MM.1S (cell line): ENCODE data around the gene CACNA1I.

Source experiments
- EZH2 ChIP-seq: fragments of 300-600 bp; sonication (generic); optimal IDR thresholded peaks from 2 replicates; pipeline ENCODE3; 2017; ENCODE audit warnings: low read depth, mild to moderate bottlenecking, antibody characterized with exemption, low read length, mixed read lengths
- TF ChIP-seq, protein P1 (sequence below): fragments of 300-600 bp; sonication (generic); IDR thresholded peaks from 2 replicates; pipeline ENCODE4 v1.5.1; 2016; ENCODE audit warnings: antibody characterized with exemption, low read length, mixed read lengths

- TF ChIP-seq, protein P1, sequence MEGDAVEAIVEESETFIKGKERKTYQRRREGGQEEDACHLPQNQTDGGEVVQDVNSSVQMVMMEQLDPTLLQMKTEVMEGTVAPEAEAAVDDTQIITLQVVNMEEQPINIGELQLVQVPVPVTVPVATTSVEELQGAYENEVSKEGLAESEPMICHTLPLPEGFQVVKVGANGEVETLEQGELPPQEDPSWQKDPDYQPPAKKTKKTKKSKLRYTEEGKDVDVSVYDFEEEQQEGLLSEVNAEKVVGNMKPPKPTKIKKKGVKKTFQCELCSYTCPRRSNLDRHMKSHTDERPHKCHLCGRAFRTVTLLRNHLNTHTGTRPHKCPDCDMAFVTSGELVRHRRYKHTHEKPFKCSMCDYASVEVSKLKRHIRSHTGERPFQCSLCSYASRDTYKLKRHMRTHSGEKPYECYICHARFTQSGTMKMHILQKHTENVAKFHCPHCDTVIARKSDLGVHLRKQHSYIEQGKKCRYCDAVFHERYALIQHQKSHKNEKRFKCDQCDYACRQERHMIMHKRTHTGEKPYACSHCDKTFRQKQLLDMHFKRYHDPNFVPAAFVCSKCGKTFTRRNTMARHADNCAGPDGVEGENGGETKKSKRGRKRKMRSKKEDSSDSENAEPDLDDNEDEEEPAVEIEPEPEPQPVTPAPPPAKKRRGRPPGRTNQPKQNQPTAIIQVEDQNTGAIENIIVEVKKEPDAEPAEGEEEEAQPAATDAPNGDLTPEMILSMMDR = no peak
- no peak for TF ChIP-seq EZH2
These were observed 40.4 kb upstream of the CACNA1I start for GRCh38 chr22:39530116-39530515.
